OCI-LY7 (cell line): ENCODE data around the gene MYCN. TPM values are rescaled to one million over a fixed set of nuclear protein-coding genes. Genes with fewer than 3 reads are reported as not detected.

Experiments
- BruUV-seq: library from RNA; stranded (reverse); fragments of 400-500 nt; replicated peaks from 2 replicates; lab custom pipeline; 2021; lab: Mats Ljungman, UMichigan
- CTCF ChIA-PET: fragments of 300-600 bp; sonication (Branson Sonifier 250); formaldehyde crosslinking; loops from one replicate; lab custom pipeline; 2022; ENCODE audit warnings: antibody characterized with exemption; ENCODE audit not compliant: unreplicated experiment; lab: Charles Lee
- POLR2A ChIA-PET: fragments of 300-600 bp; sonication (Branson Sonifier 250); formaldehyde crosslinking; loops from one replicate; lab custom pipeline; 2022; ENCODE audit warnings: antibody characterized with exemption; lab: Charles Lee
- DNase-seq: peaks from one replicate; pipeline ENCODE4 v3.0.0-alpha.2; 2015; ENCODE audit warnings: low spot score
- H2AFZ ChIP-seq: fragments of 200-600 bp; sonication (generic), shearing (Covaris generic); 2 replicates; pipeline ENCODE4 v1.6.1; 2014; ENCODE audit warnings: mild to moderate bottlenecking, antibody characterized with exemption, low read length, moderate library complexity
- H3K27ac ChIP-seq: fragments of 200-600 bp; sonication (generic); 2 replicates; pipeline ENCODE4 v1.5.1; 2014; ENCODE audit warnings: mixed run types, low read depth, mild to moderate bottlenecking, moderate library complexity, low read length, inconsistent platforms; ENCODE audit not compliant: poor library complexity, severe bottlenecking
- H3K36me3 ChIP-seq: fragments of 200-600 bp; sonication (generic); 2 replicates; pipeline ENCODE4 v1.6.1; 2014; ENCODE audit warnings: mild to moderate bottlenecking, antibody characterized with exemption, low read length, moderate library complexity, mixed read lengths; ENCODE audit not compliant: insufficient read depth
- H3K4me1 ChIP-seq: fragments of 200-600 bp; sonication (generic); 2 replicates; pipeline ENCODE4 v1.5.1; 2014; ENCODE audit warnings: mild to moderate bottlenecking, low read length; ENCODE audit not compliant: insufficient read depth, poor library complexity, severe bottlenecking
- H3K4me2 ChIP-seq: fragments of 200-600 bp; sonication (generic); 2 replicates; pipeline ENCODE4 v1.6.1; 2014; ENCODE audit warnings: mild to moderate bottlenecking, low read length
- H3K4me3 ChIP-seq: fragments of 200-600 bp; sonication (generic); 2 replicates; pipeline ENCODE4 v1.5.1; 2014; ENCODE audit warnings: mild to moderate bottlenecking, low read depth, low read length; ENCODE audit not compliant: poor library complexity, severe bottlenecking
- H3K79me2 ChIP-seq: fragments of 200-600 bp; sonication (generic); 2 replicates; pipeline ENCODE4 v1.6.1; 2016; ENCODE audit warnings: low read depth, mild to moderate bottlenecking, low read length, moderate library complexity, mixed read lengths; ENCODE audit not compliant: insufficient read depth
- H3K9me2 ChIP-seq: fragments of 200-600 bp; sonication (generic); 2 replicates; pipeline ENCODE4 v1.6.1; 2016; ENCODE audit warnings: mild to moderate bottlenecking, low read length, mixed read lengths; ENCODE audit not compliant: insufficient read depth
- H3K9me3 ChIP-seq: fragments of 200-600 bp; sonication (generic); 2 replicates; pipeline ENCODE4 v1.6.1; 2014; ENCODE audit warnings: mild to moderate bottlenecking, mixed run types, low read length, mixed read lengths
- H4K20me1 ChIP-seq: fragments of 200-600 bp; sonication (generic); 2 replicates; pipeline ENCODE4 v1.6.1; 2014; ENCODE audit warnings: mild to moderate bottlenecking, antibody characterized with exemption, low read length, moderate library complexity, mixed read lengths; ENCODE audit not compliant: insufficient read depth
- EZH2phosphoT487 ChIP-seq: fragments of 200-600 bp; sonication (generic); IDR thresholded peaks from 2 replicates; pipeline ENCODE4 v1.6.1; 2018; ENCODE audit warnings: low read depth, borderline replicate concordance, mild to moderate bottlenecking, mixed run types, antibody characterized with exemption, low read length, moderate library complexity, mixed read lengths
- intact Hi-C: fragments of 100-400 bp; cut with micrococcal nuclease; formaldehyde crosslinking; loops from one replicate; pipeline ENCODE4 v1.10.0; 2022; ENCODE audit not compliant: unreplicated experiment
- total RNA-seq, 2 experiments: library from RNA; depleted of rRNA in 1 of 2; stranded (reverse); fragments of >200 nt in 1 of 2; shearing (Covaris generic) in 1 of 2; gene quantifications; 2 replicates each; pipeline ENCODE4 v1.2.3, GENCODE V29; 2014 to 2022
- TF ChIP-seq, protein P1 (sequence below): fragments of 200-600 bp; sonication (generic); conservative IDR thresholded peaks from 2 replicates; pipeline ENCODE4 v1.5.1; 2014; ENCODE audit warnings: mild to moderate bottlenecking, antibody characterized with exemption, low read length, moderate library complexity, mixed read lengths

MYCN gene
- total RNA-seq, 2 experiments from 2014 or later, result not detected

DNA sequence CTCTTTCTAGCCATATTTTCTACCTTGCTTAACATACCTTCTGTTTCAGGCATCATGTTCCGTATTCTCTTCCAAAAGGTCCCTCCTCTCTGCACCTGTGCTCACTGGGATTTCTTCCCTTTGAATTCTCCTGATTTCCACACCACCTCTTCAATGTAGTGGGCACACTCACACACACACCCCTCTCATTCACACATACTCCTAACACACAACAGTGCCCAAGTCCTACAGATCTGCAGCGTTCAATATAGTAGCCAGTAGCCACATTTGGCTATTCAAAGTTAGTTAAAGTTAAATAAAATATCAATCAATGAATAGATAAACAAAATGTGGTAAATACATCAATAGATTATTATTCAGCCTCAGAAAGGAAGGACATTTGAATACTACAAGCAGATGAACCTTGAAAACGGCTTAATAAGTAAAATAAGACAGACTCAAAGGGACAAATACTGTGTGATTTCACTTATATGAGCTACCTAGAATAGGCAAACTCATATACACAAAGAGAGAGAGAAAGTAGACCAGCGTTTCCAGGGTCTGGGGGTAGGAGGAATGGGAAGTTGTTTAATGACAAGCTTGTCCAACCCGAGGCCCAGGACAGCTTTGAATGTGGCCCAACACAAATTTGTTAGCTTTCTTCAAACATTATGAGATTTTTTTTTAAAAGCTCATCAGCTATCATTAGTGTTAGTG lies 34.4 kb downstream of the MYCN start:
- CTCF ChIA-PET, result no interaction called here
- Histone ChIP-seq H3K36me3 (no peaks in the 10 kb centered on the region), H3K9me2 (no peaks in the 10 kb centered on the region), H4K20me1 (no peaks in the 10 kb centered on the region), H2AFZ (no peak overlapping the region), H3K27ac (no peak overlapping the region), H3K4me2 (no peak overlapping the region), H3K4me1 (no peaks in the 10 kb centered on the region), H3K4me3 (no peak overlapping the region), H3K9me3 (no peaks in the 10 kb centered on the region), H3K79me2 (no peaks in the 10 kb centered on the region)
- BruUV-seq, result no TSS peak
- intact Hi-C loops, result no loop called here
- POLR2A ChIA-PET, result no interaction called here
- no peak for DNase-seq
- TF ChIP-seq, protein P1, sequence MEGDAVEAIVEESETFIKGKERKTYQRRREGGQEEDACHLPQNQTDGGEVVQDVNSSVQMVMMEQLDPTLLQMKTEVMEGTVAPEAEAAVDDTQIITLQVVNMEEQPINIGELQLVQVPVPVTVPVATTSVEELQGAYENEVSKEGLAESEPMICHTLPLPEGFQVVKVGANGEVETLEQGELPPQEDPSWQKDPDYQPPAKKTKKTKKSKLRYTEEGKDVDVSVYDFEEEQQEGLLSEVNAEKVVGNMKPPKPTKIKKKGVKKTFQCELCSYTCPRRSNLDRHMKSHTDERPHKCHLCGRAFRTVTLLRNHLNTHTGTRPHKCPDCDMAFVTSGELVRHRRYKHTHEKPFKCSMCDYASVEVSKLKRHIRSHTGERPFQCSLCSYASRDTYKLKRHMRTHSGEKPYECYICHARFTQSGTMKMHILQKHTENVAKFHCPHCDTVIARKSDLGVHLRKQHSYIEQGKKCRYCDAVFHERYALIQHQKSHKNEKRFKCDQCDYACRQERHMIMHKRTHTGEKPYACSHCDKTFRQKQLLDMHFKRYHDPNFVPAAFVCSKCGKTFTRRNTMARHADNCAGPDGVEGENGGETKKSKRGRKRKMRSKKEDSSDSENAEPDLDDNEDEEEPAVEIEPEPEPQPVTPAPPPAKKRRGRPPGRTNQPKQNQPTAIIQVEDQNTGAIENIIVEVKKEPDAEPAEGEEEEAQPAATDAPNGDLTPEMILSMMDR, result no peak
- TF ChIP-seq EZH2phosphoT487, result no peak

DNA sequence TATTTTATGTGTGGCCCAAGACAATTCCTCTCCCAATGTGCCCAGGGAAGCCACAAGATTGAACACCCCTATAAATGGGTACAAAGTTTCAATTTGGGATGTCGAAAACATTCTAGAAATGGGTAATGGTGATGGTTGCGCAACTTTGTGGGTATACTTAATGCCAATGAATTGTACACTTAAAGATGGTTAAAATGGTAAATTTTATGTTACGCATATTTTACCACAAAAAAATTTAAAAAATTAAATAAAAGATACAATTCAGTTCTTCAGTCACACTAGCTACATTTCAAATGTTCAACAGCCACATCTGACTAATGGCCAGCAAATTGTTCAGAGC lies 34.9 kb downstream of the MYCN start:
- no peak for TF ChIP-seq EZH2phosphoT487
- TF ChIP-seq, protein P1, result no peak
- no peak for DNase-seq
- H3K4me1 ChIP-seq, result no peaks in the 10 kb centered on the region
- no TSS peak for BruUV-seq
- no peak overlapping the region for H3K27ac ChIP-seq
- CTCF ChIA-PET, result no interaction called here
- no peaks in the 10 kb centered on the region for H3K79me2 ChIP-seq
- no peaks in the 10 kb centered on the region for H3K9me2 ChIP-seq
- POLR2A ChIA-PET, result no interaction called here
- H3K4me2 ChIP-seq, result no peak overlapping the region
- H4K20me1 ChIP-seq, result no peaks in the 10 kb centered on the region
- no peak overlapping the region for H2AFZ ChIP-seq
- no peaks in the 10 kb centered on the region for H3K36me3 ChIP-seq
- no peak overlapping the region for H3K4me3 ChIP-seq
- H3K9me3 ChIP-seq, result no peaks in the 10 kb centered on the region
- intact Hi-C loops, result no loop called here

DNA sequence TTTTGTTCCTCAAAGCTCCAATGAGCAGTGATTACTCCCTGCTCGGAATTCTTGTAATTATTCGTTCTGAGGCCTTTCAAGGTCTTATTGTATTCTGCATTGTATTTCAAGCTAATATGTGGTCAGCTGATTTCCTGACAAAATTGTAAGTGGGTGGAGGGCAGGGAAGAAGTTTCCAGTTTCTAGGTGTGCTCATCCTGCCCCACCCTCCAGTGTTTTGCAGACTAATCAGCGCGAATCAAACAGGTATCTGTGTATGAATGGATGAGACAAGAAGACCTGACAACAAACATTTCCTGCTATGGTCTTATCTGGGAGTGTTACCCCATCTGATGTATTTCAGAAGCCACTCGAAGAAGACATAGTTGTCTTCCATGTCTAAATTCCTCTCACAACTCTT lies 35.3 kb downstream of the MYCN start:
- BruUV-seq, result no TSS peak
- no peaks in the 10 kb centered on the region for H3K79me2 ChIP-seq

More for the DNA sequence above, 35.3 kb downstream of the MYCN start:
- Histone ChIP-seq H3K4me1 (no peaks in the 10 kb centered on the region), H3K9me2 (no peaks in the 10 kb centered on the region), H3K9me3 (no peaks in the 10 kb centered on the region), H3K36me3 (no peaks in the 10 kb centered on the region), H2AFZ (no peak overlapping the region), H4K20me1 (no peaks in the 10 kb centered on the region), H3K4me2 (no peak overlapping the region), H3K27ac (no peak overlapping the region), H3K4me3 (no peak overlapping the region)
- TF ChIP-seq, protein P1, result no peak
- no peak for TF ChIP-seq EZH2phosphoT487
- DNase-seq, result no peak
- intact Hi-C loops, result no loop called here
- ChIA-PET CTCF (no interaction called here), POLR2A (interaction anchor here (0.6 kb wide), 1 partner anchor 68 kb away, joined by 7 read pairs; no protein-coding TSS in a partner anchor)
